HEK293 (cell line): Measurements from ENCODE around the gene PUM1.

Experiments
- SETDB1 ChIP-seq: IDR thresholded peaks from one replicate; pipeline ENCODE4 v1.6.1; 2017; ENCODE audit warnings: mild to moderate bottlenecking, low read length, moderate library complexity, mixed read lengths; ENCODE audit not compliant: insufficient read length
- ZFP3 ChIP-seq: fragments of 450-650 bp; formaldehyde crosslinking; IDR thresholded peaks from 2 replicates; pipeline ENCODE4 v1.5.1; 2016; ENCODE audit warnings: low read depth, missing biosample characterization, missing genetic modification characterization
- ZNF24 ChIP-seq: fragments of 450-650 bp; formaldehyde crosslinking; IDR thresholded peaks from 2 replicates; pipeline ENCODE4 v1.5.1; 2016; ENCODE audit warnings: missing biosample characterization, missing genetic modification characterization
- ZNF354C ChIP-seq: fragments of 450-650 bp; formaldehyde crosslinking; IDR thresholded peaks from 2 replicates; pipeline ENCODE4 v1.5.1; 2016; ENCODE audit warnings: missing biosample characterization, missing genetic modification characterization, low read depth, borderline replicate concordance
- ZNF473 ChIP-seq: fragments of 450-650 bp; formaldehyde crosslinking; IDR thresholded peaks from 2 replicates; pipeline ENCODE4 v1.5.1; 2017; ENCODE audit warnings: missing biosample characterization, missing genetic modification characterization
- ZNF555 ChIP-seq: fragments of 450-650 bp; formaldehyde crosslinking; conservative IDR thresholded peaks from 2 replicates; pipeline ENCODE4 v1.5.1; 2017; ENCODE audit warnings: missing biosample characterization, mild to moderate bottlenecking, missing genetic modification characterization, inconsistent platforms
- TF ChIP-seq, protein P1 (sequence below): fragments of 450-650 bp; formaldehyde crosslinking; IDR thresholded peaks from 2 replicates; pipeline ENCODE4 v1.5.1; 2016; ENCODE audit warnings: missing biosample characterization, missing genetic modification characterization
- TF ChIP-seq, protein P2 (sequence below): fragments of 450-650 bp; formaldehyde crosslinking; IDR thresholded peaks from 2 replicates; pipeline ENCODE4 v1.5.1; 2016; ENCODE audit warnings: missing biosample characterization, missing genetic modification characterization
- TF ChIP-seq, protein P3 (sequence below): fragments of 450-650 bp; IDR thresholded peaks from 2 replicates; pipeline ENCODE4 v1.5.1; 2018; ENCODE audit warnings: missing biosample characterization, missing genetic modification characterization

DNA sequence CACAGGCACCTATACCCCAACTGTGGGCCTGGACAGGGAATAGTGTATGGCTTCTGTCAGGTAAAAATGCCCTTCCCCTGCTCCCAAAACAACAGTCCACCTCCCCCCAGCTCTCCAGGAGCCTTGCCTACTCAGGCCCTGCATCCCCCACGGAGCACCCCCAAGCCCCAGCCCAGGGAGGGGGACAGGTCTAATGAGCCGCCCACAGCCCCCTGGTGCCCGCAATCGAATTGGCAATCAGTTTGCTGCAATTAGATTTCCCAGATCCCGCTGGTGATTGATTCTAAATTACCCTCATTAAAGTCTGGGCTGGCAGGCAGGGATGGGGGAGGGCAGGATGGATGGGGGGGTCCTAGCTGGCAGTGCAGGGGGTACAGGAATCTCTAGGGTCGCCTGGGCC is 165.0 kb downstream of the PUM1 start:
- TF ChIP-seq, protein P1, sequence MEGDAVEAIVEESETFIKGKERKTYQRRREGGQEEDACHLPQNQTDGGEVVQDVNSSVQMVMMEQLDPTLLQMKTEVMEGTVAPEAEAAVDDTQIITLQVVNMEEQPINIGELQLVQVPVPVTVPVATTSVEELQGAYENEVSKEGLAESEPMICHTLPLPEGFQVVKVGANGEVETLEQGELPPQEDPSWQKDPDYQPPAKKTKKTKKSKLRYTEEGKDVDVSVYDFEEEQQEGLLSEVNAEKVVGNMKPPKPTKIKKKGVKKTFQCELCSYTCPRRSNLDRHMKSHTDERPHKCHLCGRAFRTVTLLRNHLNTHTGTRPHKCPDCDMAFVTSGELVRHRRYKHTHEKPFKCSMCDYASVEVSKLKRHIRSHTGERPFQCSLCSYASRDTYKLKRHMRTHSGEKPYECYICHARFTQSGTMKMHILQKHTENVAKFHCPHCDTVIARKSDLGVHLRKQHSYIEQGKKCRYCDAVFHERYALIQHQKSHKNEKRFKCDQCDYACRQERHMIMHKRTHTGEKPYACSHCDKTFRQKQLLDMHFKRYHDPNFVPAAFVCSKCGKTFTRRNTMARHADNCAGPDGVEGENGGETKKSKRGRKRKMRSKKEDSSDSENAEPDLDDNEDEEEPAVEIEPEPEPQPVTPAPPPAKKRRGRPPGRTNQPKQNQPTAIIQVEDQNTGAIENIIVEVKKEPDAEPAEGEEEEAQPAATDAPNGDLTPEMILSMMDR, result no peak
- TF ChIP-seq, protein P2, sequence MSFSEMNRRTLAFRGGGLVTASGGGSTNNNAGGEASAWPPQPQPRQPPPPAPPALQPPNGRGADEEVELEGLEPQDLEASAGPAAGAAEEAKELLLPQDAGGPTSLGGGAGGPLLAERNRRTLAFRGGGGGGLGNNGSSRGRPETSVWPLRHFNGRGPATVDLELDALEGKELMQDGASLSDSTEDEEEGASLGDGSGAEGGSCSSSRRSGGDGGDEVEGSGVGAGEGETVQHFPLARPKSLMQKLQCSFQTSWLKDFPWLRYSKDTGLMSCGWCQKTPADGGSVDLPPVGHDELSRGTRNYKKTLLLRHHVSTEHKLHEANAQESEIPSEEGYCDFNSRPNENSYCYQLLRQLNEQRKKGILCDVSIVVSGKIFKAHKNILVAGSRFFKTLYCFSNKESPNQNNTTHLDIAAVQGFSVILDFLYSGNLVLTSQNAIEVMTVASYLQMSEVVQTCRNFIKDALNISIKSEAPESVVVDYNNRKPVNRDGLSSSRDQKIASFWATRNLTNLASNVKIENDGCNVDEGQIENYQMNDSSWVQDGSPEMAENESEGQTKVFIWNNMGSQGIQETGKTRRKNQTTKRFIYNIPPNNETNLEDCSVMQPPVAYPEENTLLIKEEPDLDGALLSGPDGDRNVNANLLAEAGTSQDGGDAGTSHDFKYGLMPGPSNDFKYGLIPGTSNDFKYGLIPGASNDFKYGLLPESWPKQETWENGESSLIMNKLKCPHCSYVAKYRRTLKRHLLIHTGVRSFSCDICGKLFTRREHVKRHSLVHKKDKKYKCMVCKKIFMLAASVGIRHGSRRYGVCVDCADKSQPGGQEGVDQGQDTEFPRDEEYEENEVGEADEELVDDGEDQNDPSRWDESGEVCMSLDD (tag by site-specific recombination), result no peak
- no peak for TF ChIP-seq ZFP3 (tag by site-specific recombination)
- TF ChIP-seq ZNF354C (tag by site-specific recombination), result no peak
- TF ChIP-seq ZNF24, result no peak
- no peak for TF ChIP-seq ZNF555 (tag by site-specific recombination)
- TF ChIP-seq, protein P3, sequence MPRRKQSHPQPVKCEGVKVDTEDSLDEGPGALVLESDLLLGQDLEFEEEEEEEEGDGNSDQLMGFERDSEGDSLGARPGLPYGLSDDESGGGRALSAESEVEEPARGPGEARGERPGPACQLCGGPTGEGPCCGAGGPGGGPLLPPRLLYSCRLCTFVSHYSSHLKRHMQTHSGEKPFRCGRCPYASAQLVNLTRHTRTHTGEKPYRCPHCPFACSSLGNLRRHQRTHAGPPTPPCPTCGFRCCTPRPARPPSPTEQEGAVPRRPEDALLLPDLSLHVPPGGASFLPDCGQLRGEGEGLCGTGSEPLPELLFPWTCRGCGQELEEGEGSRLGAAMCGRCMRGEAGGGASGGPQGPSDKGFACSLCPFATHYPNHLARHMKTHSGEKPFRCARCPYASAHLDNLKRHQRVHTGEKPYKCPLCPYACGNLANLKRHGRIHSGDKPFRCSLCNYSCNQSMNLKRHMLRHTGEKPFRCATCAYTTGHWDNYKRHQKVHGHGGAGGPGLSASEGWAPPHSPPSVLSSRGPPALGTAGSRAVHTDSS (tag by site-specific recombination), result no peak
- TF ChIP-seq ZNF473 (tag by site-specific recombination), result no peak
- TF ChIP-seq SETDB1, result no peak
